WTC11 (cell line): ENCODE measurements around the gene STARD13. TPM values are rescaled to one million over a fixed set of nuclear protein-coding genes. Genes with fewer than 3 reads are reported as not detected.

ENCODE experiments used
- ATAC-seq: fragments of 200-7000 bp; cut with Tn5 transposase; 2 replicates; pipeline ENCODE4 v1.10.0; 2021; ENCODE audit warnings: mild to moderate bottlenecking, moderate library complexity
- CTCF ChIA-PET: fragments of 300-600 bp; sonication (Branson Sonifier 250); formaldehyde crosslinking; loops from one replicate; lab custom pipeline; 2021; ENCODE audit warnings: antibody characterized with exemption; lab: Charles Lee
- POLR2A ChIA-PET: fragments of 350-600 bp; sonication (Branson Sonifier 250); formaldehyde crosslinking; loops from one replicate; lab custom pipeline; 2021; ENCODE audit warnings: antibody characterized with exemption; lab: Charles Lee
- DNase-seq: peaks from one replicate; pipeline ENCODE4 v3.0.0; 2021; ENCODE audit warnings: low spot score
- H3K27ac Mint-ChIP-seq: 2 replicates; pipeline ENCODE4 v1.8.0; 2021; ENCODE audit warnings: mixed read lengths
- H3K27me3 Mint-ChIP-seq: 2 replicates; pipeline ENCODE4 v1.8.0; 2021; ENCODE audit warnings: low read depth, mild to moderate bottlenecking, moderate library complexity, mixed read lengths
- H3K36me3 Mint-ChIP-seq: 2 replicates; pipeline ENCODE4 v1.8.0; 2021; ENCODE audit warnings: mixed read lengths
- H3K4me1 Mint-ChIP-seq: 2 replicates; pipeline ENCODE4 v1.8.0; 2022; ENCODE audit warnings: mixed read lengths
- H3K4me3 Mint-ChIP-seq: 2 replicates; pipeline ENCODE4 v1.8.0; 2021; ENCODE audit warnings: mild to moderate bottlenecking, moderate library complexity, mixed read lengths
- H3K9me3 Mint-ChIP-seq: 2 replicates; pipeline ENCODE4 v1.8.0; 2021; ENCODE audit warnings: mixed read lengths
- CREB1 ChIP-seq: sonication (generic); formaldehyde crosslinking; IDR thresholded peaks from 2 replicates; pipeline ENCODE4 v1.8.0; 2023; ENCODE audit warnings: mild to moderate bottlenecking, missing genetic modification reagents
- ELF4 ChIP-seq: sonication (generic); formaldehyde crosslinking; IDR thresholded peaks from 2 replicates; pipeline ENCODE4 v1.8.1; 2022; ENCODE audit warnings: low read depth, mild to moderate bottlenecking, moderate library complexity, missing genetic modification reagents
- ESRRA ChIP-seq: sonication (generic); formaldehyde crosslinking; IDR thresholded peaks from 2 replicates; pipeline ENCODE4 v1.8.1; 2022; ENCODE audit warnings: mild to moderate bottlenecking, missing genetic modification reagents, borderline replicate concordance
- GABPB1 ChIP-seq: sonication (generic); formaldehyde crosslinking; IDR thresholded peaks from 2 replicates; pipeline ENCODE4 v1.8.1; 2023; ENCODE audit warnings: mild to moderate bottlenecking, missing genetic modification reagents
- HMGA2 ChIP-seq: fragments of 250-450 bp; sonication (Bioruptor Pico); IDR thresholded peaks from 2 replicates; pipeline ENCODE4 v1.4.0; 2021; ENCODE audit warnings: mild to moderate bottlenecking, moderate library complexity
- JAZF1 ChIP-seq: fragments of 250-450 bp; sonication (Bioruptor Pico); IDR thresholded peaks from 2 replicates; pipeline ENCODE4 v1.9.0; 2021; ENCODE audit warnings: moderate library complexity, mild to moderate bottlenecking, inconsistent platforms
- MYBL2 ChIP-seq: sonication (generic); formaldehyde crosslinking; IDR thresholded peaks from 2 replicates; pipeline ENCODE4 v1.8.1; 2023; ENCODE audit warnings: mild to moderate bottlenecking, moderate library complexity, missing genetic modification reagents
- PRRX2 ChIP-seq: fragments of 250-450 bp; sonication (Bioruptor Pico); IDR thresholded peaks from 2 replicates; pipeline ENCODE4 v1.8.0; 2021; ENCODE audit warnings: mild to moderate bottlenecking
- RELA ChIP-seq: sonication (generic); formaldehyde crosslinking; IDR thresholded peaks from 2 replicates; pipeline ENCODE4 v1.8.1; 2022; ENCODE audit warnings: missing genetic modification reagents, mild to moderate bottlenecking, borderline replicate concordance
- TCF7 ChIP-seq: sonication (generic); formaldehyde crosslinking; IDR thresholded peaks from 2 replicates; pipeline ENCODE4 v1.8.0; 2022; ENCODE audit warnings: mild to moderate bottlenecking, low read depth, missing genetic modification reagents, moderate library complexity
- TP53 ChIP-seq: sonication (generic); formaldehyde crosslinking; IDR thresholded peaks from 2 replicates; pipeline ENCODE4 v1.8.1; 2023; ENCODE audit warnings: mild to moderate bottlenecking, missing genetic modification reagents
- ZNF219 ChIP-seq: sonication (generic); formaldehyde crosslinking; IDR thresholded peaks from 2 replicates; pipeline ENCODE4 v1.8.0; 2023; ENCODE audit warnings: missing genetic modification reagents, mild to moderate bottlenecking, borderline replicate concordance
- ZNF232 ChIP-seq: sonication (generic); formaldehyde crosslinking; IDR thresholded peaks from 2 replicates; pipeline ENCODE4 v1.8.0; 2022; ENCODE audit warnings: mild to moderate bottlenecking, missing genetic modification reagents
- ZNF317 ChIP-seq: sonication (generic); formaldehyde crosslinking; IDR thresholded peaks from 2 replicates; pipeline ENCODE4 v1.8.1; 2023; ENCODE audit warnings: low read depth, mild to moderate bottlenecking, moderate library complexity, missing genetic modification reagents, borderline replicate concordance
- ZNF416 ChIP-seq: fragments of 250-450 bp; sonication (Bioruptor Pico); IDR thresholded peaks from 2 replicates; pipeline ENCODE4 v1.9.0; 2021; ENCODE audit warnings: mild to moderate bottlenecking, inconsistent platforms
- total RNA-seq: library from RNA; stranded (reverse); gene quantifications from 3 replicates; pipeline ENCODE4 v1.2.3, GENCODE V29; 2021
- TF ChIP-seq, protein P1 (sequence below): sonication (generic); formaldehyde crosslinking; IDR thresholded peaks from 2 replicates; pipeline ENCODE4 v1.8.0; 2023; ENCODE audit warnings: missing genetic modification reagents
- TF ChIP-seq, protein P2 (sequence below): sonication (generic); formaldehyde crosslinking; IDR thresholded peaks from 2 replicates; pipeline ENCODE4 v1.8.1; 2022; ENCODE audit warnings: low read depth, mild to moderate bottlenecking, moderate library complexity, missing genetic modification reagents, borderline replicate concordance
- TF ChIP-seq, protein P3 (sequence below): fragments of 200-600 bp; IDR thresholded peaks from 2 replicates; pipeline ENCODE4 v1.8.0; 2022; ENCODE audit warnings: antibody characterized with exemption
- TF ChIP-seq, protein P4 (sequence below): sonication (generic); formaldehyde crosslinking; IDR thresholded peaks from 2 replicates; pipeline ENCODE4 v1.8.1; 2023; ENCODE audit warnings: mild to moderate bottlenecking, missing genetic modification reagents
- TF ChIP-seq, protein P5 (sequence below): sonication (generic); formaldehyde crosslinking; IDR thresholded peaks from 2 replicates; pipeline ENCODE4 v1.8.1; 2022; ENCODE audit warnings: mild to moderate bottlenecking, moderate library complexity, missing genetic modification reagents

The STARD13 gene
- total RNA-seq, 1 experiment from 2014 or later: 4.4 TPM

DNA sequence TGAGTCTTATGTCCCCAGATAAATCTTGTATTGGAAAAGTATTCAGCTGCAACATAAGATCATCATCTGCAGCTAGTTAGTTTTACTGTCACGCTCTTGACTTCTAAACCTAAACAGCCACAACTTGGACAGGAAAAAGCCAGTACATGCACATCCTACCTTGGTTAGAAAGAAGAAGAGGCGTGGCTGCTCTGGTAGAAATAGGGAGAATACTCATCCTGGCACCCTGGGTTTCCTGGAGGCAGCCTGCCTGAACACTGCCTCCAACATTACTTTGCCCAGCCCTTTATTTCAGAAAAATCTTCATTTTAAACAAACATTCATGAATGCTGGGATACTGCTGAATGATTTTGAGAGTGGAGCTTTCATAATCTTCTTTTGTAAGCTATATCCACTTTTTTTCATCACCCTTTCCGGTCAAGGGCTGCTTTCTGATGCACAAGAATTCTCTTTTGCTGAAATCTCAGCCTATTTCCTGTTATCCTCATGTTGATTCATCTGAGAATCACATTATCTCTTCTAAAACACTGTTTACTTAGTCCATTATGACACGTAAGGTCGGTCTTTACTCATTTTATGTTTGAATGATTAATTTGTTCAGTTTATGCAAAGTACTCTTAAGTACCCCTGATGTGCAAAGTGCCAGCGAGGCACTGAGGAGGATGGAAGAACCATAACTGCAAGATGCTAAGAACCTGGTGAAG lies 55.2 kb downstream of the STARD13 start (continued):
- no peak for TF ChIP-seq MYBL2 (CRISPR knock-in tag)
- no peak for TF ChIP-seq ZNF219 (CRISPR knock-in tag)
- TF ChIP-seq, protein P1, sequence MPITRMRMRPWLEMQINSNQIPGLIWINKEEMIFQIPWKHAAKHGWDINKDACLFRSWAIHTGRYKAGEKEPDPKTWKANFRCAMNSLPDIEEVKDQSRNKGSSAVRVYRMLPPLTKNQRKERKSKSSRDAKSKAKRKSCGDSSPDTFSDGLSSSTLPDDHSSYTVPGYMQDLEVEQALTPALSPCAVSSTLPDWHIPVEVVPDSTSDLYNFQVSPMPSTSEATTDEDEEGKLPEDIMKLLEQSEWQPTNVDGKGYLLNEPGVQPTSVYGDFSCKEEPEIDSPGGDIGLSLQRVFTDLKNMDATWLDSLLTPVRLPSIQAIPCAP (CRISPR knock-in tag): no peak

DNA sequence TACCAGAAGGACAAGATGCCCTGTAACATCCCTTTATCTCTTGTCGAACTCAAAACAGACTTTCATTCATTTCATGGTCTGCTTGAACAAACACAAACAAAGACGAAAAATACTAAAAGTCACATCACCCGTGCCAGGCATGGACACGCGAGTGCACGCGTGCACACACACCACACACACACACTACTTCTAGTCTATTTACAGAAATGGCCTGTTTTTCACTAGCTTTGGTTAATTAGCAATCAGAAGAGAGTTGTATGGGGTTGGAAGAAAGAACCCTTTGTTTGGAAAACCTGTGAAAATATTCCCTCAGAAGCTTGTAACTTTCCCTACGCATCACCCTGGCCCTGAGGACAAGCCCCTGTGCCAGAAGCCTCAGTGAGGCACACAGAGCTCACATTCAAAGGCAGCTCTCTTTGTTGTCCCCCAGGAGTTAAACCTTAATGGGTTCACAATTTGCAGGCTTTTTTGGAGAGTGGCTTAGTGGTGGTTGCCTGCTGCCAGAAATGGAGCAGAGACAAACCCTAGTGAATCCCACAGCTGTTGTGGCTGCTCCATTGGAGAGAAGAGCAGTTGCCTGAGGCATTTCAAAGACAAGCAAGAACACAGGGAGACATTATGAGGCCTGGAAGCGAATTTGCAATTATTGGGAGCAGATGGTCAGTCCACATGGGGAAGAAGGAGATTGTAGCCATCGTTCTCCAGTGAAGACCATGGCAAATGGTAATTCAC lies 55.9 kb downstream of the STARD13 start:
- H3K9me3 Mint-ChIP-seq: peaks cover 16% of the 10 kb centered on the region
- ATAC-seq: no peak
- CTCF ChIA-PET: no interaction called here
- H3K27ac Mint-ChIP-seq: peak overlapping the region; percentile 71
- TF ChIP-seq, protein P2, sequence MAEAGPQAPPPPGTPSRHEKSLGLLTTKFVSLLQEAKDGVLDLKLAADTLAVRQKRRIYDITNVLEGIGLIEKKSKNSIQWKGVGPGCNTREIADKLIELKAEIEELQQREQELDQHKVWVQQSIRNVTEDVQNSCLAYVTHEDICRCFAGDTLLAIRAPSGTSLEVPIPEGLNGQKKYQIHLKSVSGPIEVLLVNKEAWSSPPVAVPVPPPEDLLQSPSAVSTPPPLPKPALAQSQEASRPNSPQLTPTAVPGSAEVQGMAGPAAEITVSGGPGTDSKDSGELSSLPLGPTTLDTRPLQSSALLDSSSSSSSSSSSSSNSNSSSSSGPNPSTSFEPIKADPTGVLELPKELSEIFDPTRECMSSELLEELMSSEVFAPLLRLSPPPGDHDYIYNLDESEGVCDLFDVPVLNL (CRISPR knock-in tag): no peak
- TF ChIP-seq GABPB1 (CRISPR knock-in tag) (peak; percentile 38; the same call in 1 of the 2 replicates), JAZF1 (no peak)
- TF ChIP-seq, all 79 proteins: peak for 1
- POLR2A ChIA-PET: no interaction called here
- no peak for DNase-seq
- peaks cover 41% of the 10 kb centered on the region for H3K4me1 Mint-ChIP-seq
- no peaks in the 10 kb centered on the region for H3K27me3 Mint-ChIP-seq
- peaks cover 9% of the 10 kb centered on the region for H3K36me3 Mint-ChIP-seq
- no peak overlapping the region for H3K4me3 Mint-ChIP-seq

DNA sequence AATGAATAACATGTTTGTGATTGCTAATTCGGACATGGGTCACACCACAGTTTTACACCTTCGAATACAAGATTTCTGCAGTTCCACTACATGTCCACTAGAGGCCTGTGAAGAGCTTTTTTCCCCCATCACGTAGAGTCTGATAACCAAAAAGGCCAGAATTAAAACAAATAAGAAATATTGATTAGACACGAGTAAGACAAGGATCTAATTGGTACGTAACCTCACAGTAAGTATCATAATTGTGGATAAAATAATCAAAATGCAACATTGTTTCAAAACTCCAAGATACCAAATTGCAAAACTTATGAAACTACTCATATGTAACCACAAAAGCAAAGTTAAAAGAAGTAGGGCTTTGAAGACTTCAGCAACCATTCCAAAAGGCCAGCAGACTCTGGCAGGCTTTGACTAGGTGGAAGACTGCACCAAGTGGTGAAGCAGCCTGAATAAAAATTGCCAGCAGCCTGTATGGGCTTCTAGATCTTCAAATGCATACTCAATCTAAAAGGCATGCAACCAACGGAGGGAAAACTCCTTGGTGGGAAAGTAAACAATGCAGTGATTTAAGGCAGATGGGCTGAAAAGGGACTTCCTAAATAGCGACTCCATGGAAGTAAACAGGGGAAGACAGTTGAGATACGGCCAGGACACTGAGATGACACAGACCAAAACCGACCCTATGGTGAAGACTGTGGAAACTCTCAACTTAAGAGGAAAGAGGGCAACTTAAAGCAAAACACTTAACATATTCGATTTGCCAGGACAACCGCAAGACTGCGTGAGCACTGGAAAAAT lies 56.7 kb downstream of the STARD13 start:
- DNase-seq (no peak), ATAC-seq (peak; percentile 69)
- H3K4me1 Mint-ChIP-seq: peaks cover 41% of the 10 kb centered on the region
- H3K4me3 Mint-ChIP-seq: no peak overlapping the region
- H3K36me3 Mint-ChIP-seq: peaks cover 16% of the 10 kb centered on the region
- ChIA-PET CTCF (interaction anchor here (0.6 to 2.3 kb wide), 16 partner anchors 11 to 404 kb away, joined by 3 to 10 read pairs (median 4); partner anchors contain the start of gene STARD13), POLR2A (interaction anchor here (1.0 kb wide), 1 partner anchor 264 kb away, joined by 3 read pairs; no protein-coding TSS in a partner anchor)
- peaks cover 23% of the 10 kb centered on the region for H3K9me3 Mint-ChIP-seq
- H3K27me3 Mint-ChIP-seq: no peaks in the 10 kb centered on the region
- H3K27ac Mint-ChIP-seq: peak overlapping the region; percentile 71
- TF ChIP-seq, protein P3, sequence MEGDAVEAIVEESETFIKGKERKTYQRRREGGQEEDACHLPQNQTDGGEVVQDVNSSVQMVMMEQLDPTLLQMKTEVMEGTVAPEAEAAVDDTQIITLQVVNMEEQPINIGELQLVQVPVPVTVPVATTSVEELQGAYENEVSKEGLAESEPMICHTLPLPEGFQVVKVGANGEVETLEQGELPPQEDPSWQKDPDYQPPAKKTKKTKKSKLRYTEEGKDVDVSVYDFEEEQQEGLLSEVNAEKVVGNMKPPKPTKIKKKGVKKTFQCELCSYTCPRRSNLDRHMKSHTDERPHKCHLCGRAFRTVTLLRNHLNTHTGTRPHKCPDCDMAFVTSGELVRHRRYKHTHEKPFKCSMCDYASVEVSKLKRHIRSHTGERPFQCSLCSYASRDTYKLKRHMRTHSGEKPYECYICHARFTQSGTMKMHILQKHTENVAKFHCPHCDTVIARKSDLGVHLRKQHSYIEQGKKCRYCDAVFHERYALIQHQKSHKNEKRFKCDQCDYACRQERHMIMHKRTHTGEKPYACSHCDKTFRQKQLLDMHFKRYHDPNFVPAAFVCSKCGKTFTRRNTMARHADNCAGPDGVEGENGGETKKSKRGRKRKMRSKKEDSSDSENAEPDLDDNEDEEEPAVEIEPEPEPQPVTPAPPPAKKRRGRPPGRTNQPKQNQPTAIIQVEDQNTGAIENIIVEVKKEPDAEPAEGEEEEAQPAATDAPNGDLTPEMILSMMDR: peak; percentile 82
- no peak for TF ChIP-seq MYBL2 (CRISPR knock-in tag)

DNA sequence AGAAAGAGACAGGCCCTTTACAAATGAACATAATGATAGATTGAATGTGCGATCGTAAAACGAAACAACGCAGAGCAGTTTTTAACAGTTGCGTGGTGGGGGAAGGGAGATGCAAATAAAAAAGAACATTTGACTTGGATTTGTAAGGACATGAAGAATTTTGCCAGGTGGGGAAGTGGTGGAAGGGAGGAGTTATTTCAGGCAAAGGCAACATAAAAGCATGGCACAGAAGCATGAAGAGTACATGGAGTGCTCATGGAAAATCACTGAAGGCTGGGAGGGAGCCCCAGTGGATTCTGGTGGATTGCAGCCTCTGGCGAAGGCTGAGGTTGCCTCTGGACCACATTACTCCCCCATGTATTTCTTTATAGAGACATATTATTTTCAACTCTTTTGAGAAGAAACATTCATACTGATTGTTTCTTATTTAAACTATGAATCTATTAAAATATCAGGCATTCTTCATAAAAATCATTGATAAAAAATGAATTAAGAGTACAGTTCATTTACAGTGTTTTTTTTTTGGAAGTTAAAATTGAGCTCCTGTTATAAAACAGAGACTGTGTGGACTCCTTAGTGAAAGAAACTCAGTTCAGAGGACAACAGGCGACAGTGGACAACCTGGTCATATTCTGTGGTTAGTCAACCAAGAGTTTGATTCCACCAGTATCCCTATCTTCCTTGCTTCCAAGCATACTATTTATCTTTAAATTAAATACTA lies 57.5 kb downstream of the STARD13 start:
- DNase-seq (no peak), ATAC-seq (no peak)
- CTCF ChIA-PET: interaction anchor here (0.6 to 2.3 kb wide), 14 partner anchors 10 to 403 kb away, joined by 3 to 10 read pairs (median 4); partner anchors contain the start of gene STARD13
- peak overlapping the region; percentile 57; the same call in 1 of the 2 replicates for H3K27ac Mint-ChIP-seq
- POLR2A ChIA-PET: interaction anchor here (1.0 kb wide), 1 partner anchor 264 kb away, joined by 3 read pairs; no protein-coding TSS in a partner anchor
- H3K4me3 Mint-ChIP-seq: no peak overlapping the region
- peaks cover 18% of the 10 kb centered on the region for H3K36me3 Mint-ChIP-seq
- peaks cover 41% of the 10 kb centered on the region for H3K4me1 Mint-ChIP-seq
- H3K27me3 Mint-ChIP-seq: no peaks in the 10 kb centered on the region
- peaks cover 21% of the 10 kb centered on the region for H3K9me3 Mint-ChIP-seq
- no peak for TF ChIP-seq TCF7 (CRISPR knock-in tag)
- no peak for TF ChIP-seq PRRX2 (CRISPR knock-in tag)
- TF ChIP-seq RELA (CRISPR knock-in tag): no peak
- TF ChIP-seq, protein P4, sequence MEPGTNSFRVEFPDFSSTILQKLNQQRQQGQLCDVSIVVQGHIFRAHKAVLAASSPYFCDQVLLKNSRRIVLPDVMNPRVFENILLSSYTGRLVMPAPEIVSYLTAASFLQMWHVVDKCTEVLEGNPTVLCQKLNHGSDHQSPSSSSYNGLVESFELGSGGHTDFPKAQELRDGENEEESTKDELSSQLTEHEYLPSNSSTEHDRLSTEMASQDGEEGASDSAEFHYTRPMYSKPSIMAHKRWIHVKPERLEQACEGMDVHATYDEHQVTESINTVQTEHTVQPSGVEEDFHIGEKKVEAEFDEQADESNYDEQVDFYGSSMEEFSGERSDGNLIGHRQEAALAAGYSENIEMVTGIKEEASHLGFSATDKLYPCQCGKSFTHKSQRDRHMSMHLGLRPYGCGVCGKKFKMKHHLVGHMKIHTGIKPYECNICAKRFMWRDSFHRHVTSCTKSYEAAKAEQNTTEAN (CRISPR knock-in tag): no peak
- TF ChIP-seq ZNF232 (CRISPR knock-in tag): no peak
- no peak for TF ChIP-seq TP53 (CRISPR knock-in tag)
- TF ChIP-seq ZNF416 (CRISPR knock-in tag): no peak
- TF ChIP-seq ZNF317 (CRISPR knock-in tag): no peak
- no peak for TF ChIP-seq ELF4 (CRISPR knock-in tag)
- TF ChIP-seq, protein P5, sequence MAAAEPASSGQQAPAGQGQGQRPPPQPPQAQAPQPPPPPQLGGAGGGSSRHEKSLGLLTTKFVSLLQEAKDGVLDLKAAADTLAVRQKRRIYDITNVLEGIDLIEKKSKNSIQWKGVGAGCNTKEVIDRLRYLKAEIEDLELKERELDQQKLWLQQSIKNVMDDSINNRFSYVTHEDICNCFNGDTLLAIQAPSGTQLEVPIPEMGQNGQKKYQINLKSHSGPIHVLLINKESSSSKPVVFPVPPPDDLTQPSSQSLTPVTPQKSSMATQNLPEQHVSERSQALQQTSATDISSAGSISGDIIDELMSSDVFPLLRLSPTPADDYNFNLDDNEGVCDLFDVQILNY (CRISPR knock-in tag): no peak
- no peak for TF ChIP-seq ESRRA (CRISPR knock-in tag)
- no peak for TF ChIP-seq HMGA2 (CRISPR knock-in tag)
- no peak for TF ChIP-seq CREB1 (CRISPR knock-in tag)
